ENCODE measurements around the gene ADAM30. TPM values are rescaled to one million over a fixed set of nuclear protein-coding genes. Genes with fewer than 3 reads are reported as not detected.

ADAM30 gene
- total and polyA plus RNA-seq, 2 of the 13 experiments (the other 11 are each of a cell fraction or from before 2014, with no cell fraction given) = not detected

GRCh38 chr1:119893827-119894700 is 2.3 kb downstream of the ADAM30 start:
- WGBS (ENCODE audit: low lambda C conversion rate) = 21% methylated on average over 10 of the region's 10 CpGs
- Histone ChIP-seq H3K27me3 (ENCODE audit: control insufficient read depth in 1 of 2, insufficient read depth in 2 of 2, low read length in 2 of 2) (peaks cover 0 to 3% of the 10 kb centered on the region in 2 experiments; a peak in 1 of 5 replicates), H3K4me3 (replicated peaks in 1 of 3; ENCODE audit: insufficient read depth in 1 of 3, low read depth in 2 of 3, low read length in 3 of 3) (no peak overlapping the region; a peak in 1 of 6 replicates), H2AFZ (ENCODE audit: low read length) (no peak overlapping the region), H3K27ac (ENCODE audit: extremely low read length, insufficient read depth, low read length) (no peak overlapping the region), H4K20me1 (ENCODE audit: insufficient read depth, low read length) (no peaks in the 10 kb centered on the region), H3K79me2 (ENCODE audit: insufficient read depth, low read length) (no peaks in the 10 kb centered on the region), H3K4me2 (ENCODE audit: low read depth, low read length) (peak overlapping the region; percentile 48), H3K9me3 (ENCODE audit: low read length) (no peaks in the 10 kb centered on the region), H3K9ac (ENCODE audit: insufficient read depth, low read depth, low read length) (no peak overlapping the region), H3K4me1 (ENCODE audit: insufficient read depth, low read length) (peaks cover 35% of the 10 kb centered on the region), H3K36me3 (replicated peaks in 1 of 2; ENCODE audit: control insufficient read depth in 1 of 2, insufficient read depth in 2 of 2, low read length in 2 of 2) (no peaks in the 10 kb centered on the region)
- BruUV-seq (replicated peaks) = no TSS peak
- FAIRE-seq = peak; percentile 23
- POLR2A ChIA-PET = no interaction called here
- intact Hi-C loops (cut with micrococcal nuclease; ENCODE audit: unreplicated experiment) = no loop called here
- no peak for TF ChIP-seq TGIF2 (CRISPR knock-in tag; IDR thresholded peaks at IDR 0.05)
- TF ChIP-seq ZKSCAN1 (IDR thresholded peaks at IDR 0.05; ENCODE audit: low read length) = no peak
- TF ChIP-seq LCORL (IDR thresholded peaks at IDR 0.05) = no peak
- 0 out of 2 replicates have a peak, but pooled peaks have one; percentile 32 for TF ChIP-seq LCORL (CRISPR knock-in tag; IDR thresholded peaks at IDR 0.05)
- TF ChIP-seq PHF21A (CRISPR knock-in tag; IDR thresholded peaks at IDR 0.05) = peak; percentile 28; the same call in 1 of the 2 replicates
- no peak for TF ChIP-seq ZNF225 (CRISPR knock-in tag; IDR thresholded peaks at IDR 0.05)
- TF ChIP-seq LRRFIP1 (CRISPR knock-in tag; conservative IDR thresholded peaks at IDR 0.05) = no peak
- TF ChIP-seq PRDM15 (CRISPR knock-in tag; IDR thresholded peaks at IDR 0.05) = peak; percentile 90; the same call in 1 of the 2 replicates
- TF ChIP-seq ELF3 (CRISPR knock-in tag; IDR thresholded peaks at IDR 0.05) = peak; percentile 73
- TF ChIP-seq PAXIP1 (CRISPR knock-in tag; conservative IDR thresholded peaks at IDR 0.05) = peak; percentile 53
- peak; percentile 18; the same call in 1 of the 2 replicates for TF ChIP-seq SOX5 (CRISPR knock-in tag; IDR thresholded peaks at IDR 0.05; ENCODE audit: borderline replicate concordance)
- TF ChIP-seq ZNF775 (CRISPR knock-in tag; IDR thresholded peaks at IDR 0.05; ENCODE audit: borderline replicate concordance) = 0 out of 2 replicates have a peak, but pooled peaks have one; percentile 64
- no peak for TF ChIP-seq RFXANK (CRISPR knock-in tag; IDR thresholded peaks at IDR 0.05)
- ATAC-seq = peak; percentile 50; the same call in 2 of the 3 replicates
- peak; percentile 22 for DNase-seq (ENCODE audit: low spot score)
- CTCF ChIA-PET (ENCODE audit: low intra/inter-chr PET ratio, low total read pairs) = no interaction called here
- in situ Hi-C loops (cut with HindIII; ENCODE audit: extremely low pct_ligation_motif_present, low pct_unique_long_range_greater_than_20kb) = no loop called here

Data from HepG2 (cell line).